PC-9 (cell line): ENCODE data around the gene TRIP11.

Experiments used
- CTCF ChIP-seq: fragments of 200-600 bp; sonication (generic); conservative IDR thresholded peaks from 2 replicates; pipeline ENCODE4 v1.6.1; 2017; ENCODE audit warnings: mixed run types, antibody characterized with exemption, mild to moderate bottlenecking, moderate library complexity
- EZH2 ChIP-seq: fragments of 200-600 bp; sonication (generic); IDR thresholded peaks from 2 replicates; pipeline ENCODE4 v1.8.0; 2017; ENCODE audit warnings: antibody characterized with exemption, low read depth

- TF ChIP-seq CTCF (no peak), EZH2 (no peak)
Measured at GRCh38 chr14:91942128-91942527, 97.7 kb downstream of the TRIP11 start.
